HepG2 (cell line): ENCODE data around the gene ATP2A2. TPM values are rescaled to one million over a fixed set of nuclear protein-coding genes. Genes with fewer than 3 reads are reported as not detected.

ENCODE experiments used
- ATAC-seq: fragments of 200-7000 bp; cut with Tn5 transposase; 3 replicates; pipeline ENCODE4 v1.9.1; 2020; ENCODE audit warnings: mild to moderate bottlenecking, moderate library complexity
- BruUV-seq: library from RNA; stranded (reverse); fragments of 400-500 nt; replicated peaks from 2 replicates; lab custom pipeline; 2021; lab: Mats Ljungman, UMichigan
- CTCF ChIA-PET: fragments of 300-600 bp; formaldehyde crosslinking; extraction: SDS; loops from one replicate; lab custom pipeline; 2021; ENCODE audit warnings: low total read pairs, inconsistent platforms, low intra/inter-chr PET ratio; lab: Yijun Ruan, JAX
- POLR2A ChIA-PET: fragments of 350-600 bp; sonication (Branson Sonifier 250); formaldehyde crosslinking; loops from one replicate; lab custom pipeline; 2020; ENCODE audit warnings: antibody characterized with exemption, inconsistent platforms; lab: Yijun Ruan, JAX
- DNase-seq: peaks from one replicate; pipeline ENCODE4 v3.0.0-alpha.2; 2015; ENCODE audit warnings: low spot score
- FAIRE-seq: peaks from 3 replicates; lab custom pipeline; 2011; peaks lifted over from hg19 to GRCh38; lab: Jason Lieb, UNC
- H2AFZ ChIP-seq: one replicate; pipeline ENCODE4 v1.6.1; 2011; ENCODE audit warnings: low read length, inconsistent platforms
- H3K27ac ChIP-seq: fragments of 300-600 bp; 3 replicates; pipeline ENCODE4 v1.8.0; 2011; ENCODE audit warnings: mixed run types, mild to moderate bottlenecking, mixed read lengths, low read length, inconsistent platforms; ENCODE audit not compliant: insufficient read depth; ENCODE audit errors: extremely low read length
- H3K27me3 ChIP-seq, 2 experiments: fragments of 200-600 bp in 1 of 2; 2 replicates in 1 of 2; 3 replicates in 1 of 2; pipeline versions ENCODE4 v1.6.0 to v1.8.0; 2011; ENCODE audit warnings: low read length in 2 of 2, mild to moderate bottlenecking in 2 of 2, moderate library complexity in 2 of 2, inconsistent platforms in 1 of 2; ENCODE audit not compliant: insufficient read depth in 2 of 2, control insufficient read depth in 1 of 2
- H3K36me3 ChIP-seq, 2 experiments: fragments of 200-600 bp in 1 of 2; replicated peaks in 1 of 2; 2 replicates in 1 of 2; 3 replicates in 1 of 2; pipeline versions ENCODE4 v1.5.1 to v1.8.0; 2011; ENCODE audit warnings: low read length in 2 of 2, inconsistent platforms in 1 of 2; ENCODE audit not compliant: insufficient read depth in 2 of 2, control insufficient read depth in 1 of 2
- H3K4me1 ChIP-seq: 2 replicates; pipeline ENCODE4 v1.5.1; 2012; ENCODE audit warnings: low read length, inconsistent platforms; ENCODE audit not compliant: insufficient read depth
- H3K4me2 ChIP-seq: 2 replicates; pipeline ENCODE4 v1.6.0; 2011; ENCODE audit warnings: low read depth, low read length, inconsistent platforms
- H3K4me3 ChIP-seq, 3 experiments: fragments of 200-600 bp in 1 of 3; sonication (generic), shearing (Covaris generic) in 1 of 3; replicated peaks in 1 of 3; 2 replicates each; pipeline ENCODE4 v1.5.1; 2011 to 2016; ENCODE audit warnings: low read length in 3 of 3, inconsistent platforms in 2 of 3, low read depth in 2 of 3, mild to moderate bottlenecking in 2 of 3, control low read depth in 1 of 3, mixed read lengths in 1 of 3; ENCODE audit not compliant: insufficient read depth in 1 of 3
- H3K79me2 ChIP-seq: one replicate; pipeline ENCODE4 v1.6.1; 2011; ENCODE audit warnings: low read length, inconsistent platforms; ENCODE audit not compliant: insufficient read depth
- H3K9ac ChIP-seq: 2 replicates; pipeline ENCODE4 v1.6.0; 2011; ENCODE audit warnings: mild to moderate bottlenecking, low read depth, low read length, inconsistent platforms; ENCODE audit not compliant: insufficient read depth
- H3K9me3 ChIP-seq: 2 replicates; pipeline ENCODE4 v1.5.1; 2012; ENCODE audit warnings: mild to moderate bottlenecking, low read length
- H4K20me1 ChIP-seq: 2 replicates; pipeline ENCODE4 v1.6.0; 2011; ENCODE audit warnings: inconsistent platforms, mild to moderate bottlenecking, low read length, moderate library complexity; ENCODE audit not compliant: insufficient read depth
- CEBPB ChIP-seq: IDR thresholded peaks from 2 replicates; pipeline ENCODE4 v1.6.1; 2011; ENCODE audit warnings: low read depth, low read length, improper control_type of control experiment, borderline replicate concordance
- CEBPG ChIP-seq: IDR thresholded peaks from 2 replicates; pipeline ENCODE4 v1.6.1; 2016
- DMAP1 ChIP-seq: IDR thresholded peaks from 2 replicates; pipeline ENCODE4 v1.6.1; 2016
- HNRNPUL1 ChIP-seq: fragments of 200-400 bp; formaldehyde crosslinking; IDR thresholded peaks from 2 replicates; pipeline ENCODE4 v1.6.1; 2017; ENCODE audit warnings: low read depth, mild to moderate bottlenecking, low read length, moderate library complexity
- MIER2 ChIP-seq: IDR thresholded peaks from 2 replicates; pipeline ENCODE4 v1.6.1; 2016; ENCODE audit warnings: missing biosample characterization, missing genetic modification reagents
- TEAD3 ChIP-seq: optimal IDR thresholded peaks from 2 replicates; pipeline ENCODE3; 2016; ENCODE audit warnings: borderline replicate concordance
- ZNF143 ChIP-seq: sonication (generic); formaldehyde crosslinking; IDR thresholded peaks from 2 replicates; pipeline ENCODE4 v1.4.0; 2020; ENCODE audit warnings: missing genetic modification reagents
- WGBS: methylation state at CpG from one replicate; pipeline ENCODE4 v1.1.6; 2017; ENCODE audit warnings: low lambda C conversion rate; 5-methylcytosine and 5-hydroxymethylcytosine counted together
- in situ Hi-C: cut with HindIII; loops from 2 replicates; pipeline ENCODE4 v1.10.0; 2017; ENCODE audit warnings: low pct_unique_long_range_greater_than_20kb; ENCODE audit not compliant: extremely low pct_ligation_motif_present
- intact Hi-C: fragments of 100-400 bp; cut with micrococcal nuclease; formaldehyde crosslinking; loops from one replicate; pipeline ENCODE4 v1.10.0; 2022; ENCODE audit not compliant: unreplicated experiment
- polyA plus RNA-seq, 8 experiments: library from polyadenylated mRNA; depleted of rRNA in 3 of 8; stranded (reverse) in 7 of 8; unstranded in 1 of 8; fragments of >200 nt; fragmentation: Illumina TruSeq in 4 of 8; extraction: Trizol in 4 of 8; gene quantifications; 2 replicates each; pipeline versions ENCODE4 v1.2.1 to v1.2.3, GENCODE V29; 2011 to 2016; ENCODE audit warnings: low read depth in 4 of 8, missing spikeins in 1 of 8, mixed read lengths in 1 of 8; ENCODE audit not compliant: insufficient read depth in 1 of 8
- total RNA-seq, 5 experiments: library from RNA; depleted of rRNA; stranded (reverse); fragments of >200 nt; fragmentation: Illumina TruSeq; extraction: Trizol; gene quantifications; 2 replicates each; pipeline ENCODE4 v1.2.3, GENCODE V29; 2016; ENCODE audit warnings: low read depth in 1 of 5
- TF ChIP-seq, protein P1 (sequence below): sonication (generic); formaldehyde crosslinking; IDR thresholded peaks from 2 replicates; pipeline ENCODE4 v1.5.0; 2020; ENCODE audit warnings: mild to moderate bottlenecking, missing genetic modification reagents
- TF ChIP-seq, protein P2 (sequence below): sonication (generic); formaldehyde crosslinking; IDR thresholded peaks from 2 replicates; pipeline ENCODE4 v1.5.0; 2020; ENCODE audit warnings: mild to moderate bottlenecking, low read depth, missing genetic modification reagents, borderline replicate concordance
- TF ChIP-seq, protein P3 (sequence below): sonication (generic); formaldehyde crosslinking; IDR thresholded peaks from 2 replicates; pipeline ENCODE4 v1.5.1; 2020; ENCODE audit warnings: mild to moderate bottlenecking, missing genetic modification reagents
- TF ChIP-seq, protein P4 (sequence below): sonication (generic); formaldehyde crosslinking; IDR thresholded peaks from 2 replicates; pipeline ENCODE4 v1.4.0; 2020; ENCODE audit warnings: mild to moderate bottlenecking, missing genetic modification reagents

Gene ATP2A2
- total and polyA plus RNA-seq, 2 of the 13 experiments (the other 11 are each of a cell fraction or from before 2014, with no cell fraction given), result 35.4 to 85.5 TPM

DNA sequence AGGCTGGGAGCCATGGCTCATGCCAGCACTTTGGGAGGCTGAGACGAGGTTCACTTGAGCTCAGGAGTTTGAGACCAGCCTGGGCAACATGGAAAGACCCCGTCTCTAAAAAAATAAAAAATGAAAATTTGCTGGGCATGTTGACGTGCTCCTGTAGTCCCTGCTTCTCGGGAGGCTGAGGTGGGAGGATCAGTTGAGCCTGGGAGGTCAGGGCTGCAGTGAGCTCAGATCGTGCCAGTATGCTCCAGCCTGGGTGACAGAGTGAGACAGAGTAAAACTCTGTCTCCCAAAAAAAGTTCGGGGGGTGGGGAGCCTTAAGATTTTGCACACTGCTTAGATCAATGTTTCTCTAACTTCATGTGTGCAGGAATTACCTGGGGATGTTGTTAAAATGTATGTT lies 30.9 kb downstream of the ATP2A2 start:
- Histone ChIP-seq H3K4me1 (peaks cover 73% of the 10 kb centered on the region), H3K79me2 (peaks cover 86% of the 10 kb centered on the region), H3K27ac (peak overlapping the region; percentile 33), H3K36me3 (peaks cover 2 to 37% of the 10 kb centered on the region in 2 experiments; a peak in 4 of 5 replicates), H4K20me1 (peaks cover 15% of the 10 kb centered on the region), H3K4me3 (no peak overlapping the region), H3K9me3 (no peaks in the 10 kb centered on the region), H2AFZ (no peak overlapping the region), H3K4me2 (no peak overlapping the region), H3K9ac (no peak overlapping the region), H3K27me3 (no peaks in the 10 kb centered on the region)
- no TSS peak for BruUV-seq
- FAIRE-seq (no peak), DNase-seq (no peak), ATAC-seq (no peak)
- in situ Hi-C loops, result no loop called here
- ChIA-PET POLR2A (interaction anchor here (0.9 to 1.4 kb wide), 3 partner anchors 10 to 31 kb away, joined by 3 to 5 read pairs (median 3); no protein-coding TSS in a partner anchor), CTCF (no interaction called here)
- intact Hi-C loops, result no loop called here
- 91% methylated on average over 6 of the region's 6 CpGs for WGBS
- no peak for TF ChIP-seq HNRNPUL1
- TF ChIP-seq, protein P1, sequence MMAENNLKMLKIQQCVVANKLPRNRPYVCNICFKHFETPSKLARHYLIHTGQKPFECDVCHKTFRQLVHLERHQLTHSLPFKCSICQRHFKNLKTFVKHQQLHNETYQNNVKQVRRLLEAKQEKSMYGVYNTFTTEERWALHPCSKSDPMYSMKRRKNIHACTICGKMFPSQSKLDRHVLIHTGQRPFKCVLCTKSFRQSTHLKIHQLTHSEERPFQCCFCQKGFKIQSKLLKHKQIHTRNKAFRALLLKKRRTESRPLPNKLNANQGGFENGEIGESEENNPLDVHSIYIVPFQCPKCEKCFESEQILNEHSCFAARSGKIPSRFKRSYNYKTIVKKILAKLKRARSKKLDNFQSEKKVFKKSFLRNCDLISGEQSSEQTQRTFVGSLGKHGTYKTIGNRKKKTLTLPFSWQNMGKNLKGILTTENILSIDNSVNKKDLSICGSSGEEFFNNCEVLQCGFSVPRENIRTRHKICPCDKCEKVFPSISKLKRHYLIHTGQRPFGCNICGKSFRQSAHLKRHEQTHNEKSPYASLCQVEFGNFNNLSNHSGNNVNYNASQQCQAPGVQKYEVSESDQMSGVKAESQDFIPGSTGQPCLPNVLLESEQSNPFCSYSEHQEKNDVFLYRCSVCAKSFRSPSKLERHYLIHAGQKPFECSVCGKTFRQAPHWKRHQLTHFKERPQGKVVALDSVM (CRISPR knock-in tag), result peak; percentile 57; the same call in 1 of the 2 replicates

DNA sequence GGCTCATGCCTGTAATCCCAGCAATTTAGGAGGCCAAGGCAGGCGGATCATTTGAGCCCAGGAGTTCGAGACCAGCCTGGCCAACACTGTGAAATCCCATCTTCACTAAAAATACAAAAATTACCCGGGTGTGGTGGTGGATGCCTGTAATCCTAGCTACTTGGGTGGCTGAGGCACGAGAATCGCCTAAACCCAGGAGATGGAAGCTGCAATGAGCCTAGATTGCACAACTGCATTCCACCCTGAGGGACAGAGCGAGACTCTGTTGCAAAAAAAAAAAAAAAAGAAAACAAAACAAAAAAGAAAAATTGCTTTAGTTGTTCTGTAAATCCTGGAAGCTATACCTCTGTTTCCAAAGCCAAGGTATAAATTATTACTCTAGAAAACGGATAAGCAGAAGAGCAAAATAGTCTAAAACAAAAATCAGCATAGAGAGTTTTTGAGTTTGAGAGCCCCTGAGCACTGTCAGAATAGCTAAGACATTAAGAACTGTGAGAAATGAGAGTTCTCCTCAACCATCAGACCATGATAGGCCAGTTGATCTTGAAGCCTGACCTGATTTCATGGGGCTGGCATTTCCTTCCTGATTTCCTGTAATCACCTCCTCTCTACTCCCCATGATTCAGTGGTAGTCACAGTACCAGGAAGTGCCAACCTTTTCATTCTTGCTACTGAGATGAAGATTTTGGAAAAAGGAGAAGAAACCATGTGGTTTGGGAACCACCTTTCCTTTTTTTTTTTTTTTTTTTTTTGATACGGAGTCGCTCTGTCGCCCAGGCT lies 31.7 kb downstream of the ATP2A2 start:
- in situ Hi-C loops, result no loop called here
- POLR2A ChIA-PET, result interaction anchor here (0.9 to 1.4 kb wide), 3 partner anchors 9 to 32 kb away, joined by 3 to 5 read pairs (median 3); no protein-coding TSS in a partner anchor
- Histone ChIP-seq H3K79me2 (peaks cover 80% of the 10 kb centered on the region), H3K27me3 (no peaks in the 10 kb centered on the region), H3K4me3 (no peak overlapping the region), H4K20me1 (peaks cover 15% of the 10 kb centered on the region), H3K9ac (no peak overlapping the region), H3K4me2 (no peak overlapping the region), H2AFZ (no peak overlapping the region), H3K36me3 (peaks cover 2 to 31% of the 10 kb centered on the region in 2 experiments; a peak in 4 of 5 replicates), H3K4me1 (peaks cover 67% of the 10 kb centered on the region), H3K9me3 (no peaks in the 10 kb centered on the region), H3K27ac (peak overlapping the region; percentile 35)
- BruUV-seq, result no TSS peak
- CTCF ChIA-PET, result no interaction called here
- DNase-seq, result no peak
- intact Hi-C loops, result no loop called here
- no peak for FAIRE-seq
- WGBS, result 87% methylated on average over 10 of the region's 10 CpGs
- ATAC-seq, result peak; percentile 35
- TF ChIP-seq, protein P2, sequence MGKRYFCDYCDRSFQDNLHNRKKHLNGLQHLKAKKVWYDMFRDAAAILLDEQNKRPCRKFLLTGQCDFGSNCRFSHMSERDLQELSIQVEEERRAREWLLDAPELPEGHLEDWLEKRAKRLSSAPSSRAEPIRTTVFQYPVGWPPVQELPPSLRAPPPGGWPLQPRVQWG (CRISPR knock-in tag), result no peak
- TF ChIP-seq MIER2, result no peak
- TF ChIP-seq TEAD3, result peak; percentile 66
- TF ChIP-seq CEBPG (CRISPR knock-in tag), result peak; percentile 75
- TF ChIP-seq CEBPB, result peak; percentile 70
- TF ChIP-seq ZNF143, result no peak
- no peak for TF ChIP-seq DMAP1 (CRISPR knock-in tag)
- TF ChIP-seq, protein P3, sequence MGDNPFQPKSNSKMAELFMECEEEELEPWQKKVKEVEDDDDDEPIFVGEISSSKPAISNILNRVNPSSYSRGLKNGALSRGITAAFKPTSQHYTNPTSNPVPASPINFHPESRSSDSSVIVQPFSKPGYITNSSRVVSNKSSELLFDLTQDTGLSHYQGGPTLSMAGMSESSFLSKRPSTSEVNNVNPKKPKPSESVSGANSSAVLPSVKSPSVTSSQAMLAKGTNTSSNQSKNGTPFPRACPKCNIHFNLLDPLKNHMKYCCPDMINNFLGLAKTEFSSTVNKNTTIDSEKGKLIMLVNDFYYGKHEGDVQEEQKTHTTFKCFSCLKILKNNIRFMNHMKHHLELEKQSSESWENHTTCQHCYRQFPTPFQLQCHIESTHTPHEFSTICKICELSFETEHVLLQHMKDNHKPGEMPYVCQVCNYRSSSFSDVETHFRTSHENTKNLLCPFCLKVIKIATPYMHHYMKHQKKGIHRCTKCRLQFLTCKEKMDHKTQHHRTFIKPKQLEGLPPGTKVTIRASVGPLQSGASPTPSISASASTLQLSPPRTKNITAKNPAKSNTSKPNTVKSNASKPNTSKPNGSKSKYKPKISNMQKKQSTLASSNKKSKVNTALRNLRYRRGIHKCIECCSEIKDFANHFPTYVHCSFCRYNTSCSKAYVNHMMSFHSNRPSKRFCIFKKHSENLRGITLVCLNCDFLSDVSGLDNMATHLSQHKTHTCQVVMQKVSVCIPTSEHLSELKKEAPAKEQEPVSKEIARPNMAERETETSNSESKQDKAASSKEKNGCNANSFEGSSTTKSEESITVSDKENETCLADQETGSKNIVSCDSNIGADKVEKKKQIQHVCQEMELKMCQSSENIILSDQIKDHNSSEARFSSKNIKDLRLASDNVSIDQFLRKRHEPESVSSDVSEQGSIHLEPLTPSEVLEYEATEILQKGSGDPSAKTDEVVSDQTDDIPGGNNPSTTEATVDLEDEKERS (CRISPR knock-in tag), result 0 out of 2 replicates have a peak, but pooled peaks have one; percentile 48
- TF ChIP-seq, protein P4, sequence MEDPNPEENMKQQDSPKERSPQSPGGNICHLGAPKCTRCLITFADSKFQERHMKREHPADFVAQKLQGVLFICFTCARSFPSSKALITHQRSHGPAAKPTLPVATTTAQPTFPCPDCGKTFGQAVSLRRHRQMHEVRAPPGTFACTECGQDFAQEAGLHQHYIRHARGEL (CRISPR knock-in tag), result no peak
